Kasumi-1 (cell line): ENCODE measurements around the gene PRH1.

Source experiments
- DNase-seq, 2 experiments: peaks; one replicate each; lab custom pipeline; 2025; lab: John Stamatoyannopoulos, UW

PRH1 gene

DNA sequence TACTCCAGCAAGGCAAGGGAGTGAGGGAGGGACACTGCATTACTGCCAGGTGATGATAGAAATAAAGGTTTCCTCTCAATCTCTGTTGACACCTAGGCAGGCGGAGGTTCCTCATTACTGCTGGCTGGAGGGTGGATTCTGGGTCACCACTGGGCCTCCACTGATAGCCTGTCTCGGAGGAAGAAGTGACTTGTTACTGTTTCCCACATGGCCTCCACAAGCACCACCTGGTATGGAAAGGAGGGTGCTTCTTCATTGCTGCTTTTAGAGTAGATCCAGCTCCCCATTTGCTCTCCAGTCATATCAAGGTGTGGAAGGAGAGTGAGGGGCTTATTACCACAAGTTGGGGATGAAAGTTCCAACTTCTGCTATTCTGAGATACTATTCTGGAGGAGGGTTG lies 41.2 kb downstream of the PRH1 start:
- DNase-seq, result no peak

DNA sequence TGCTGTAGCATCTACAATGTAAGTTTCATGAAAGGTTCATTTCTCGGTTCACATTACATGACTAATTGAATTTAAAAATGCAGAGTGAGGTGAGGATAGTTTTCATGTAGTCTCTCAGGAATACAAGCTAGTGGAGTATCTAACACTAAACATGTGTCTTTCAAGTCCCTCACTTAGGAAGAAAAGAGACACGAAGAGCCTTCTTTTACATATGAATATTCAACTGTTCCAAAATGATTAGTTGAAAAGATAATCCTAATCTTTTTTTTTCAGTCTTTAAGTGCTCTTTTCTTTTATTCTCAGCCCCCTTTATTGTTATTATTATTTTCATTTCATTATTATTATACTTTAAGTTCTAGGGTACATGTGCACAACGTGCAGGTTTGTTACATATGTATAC lies 45.6 kb downstream of the PRH1 start:
- no peak for DNase-seq
